Liver (tissue), 3 donors: ENCODE measurements around the gene LCE1E.

ENCODE experiments used
- ATF3 ChIP-seq: IDR thresholded peaks from 2 replicates; pipeline ENCODE4 v1.6.1; 2016; ENCODE audit warnings: antibody characterized with exemption
- CTCF ChIP-seq: fragments of 150-350 bp; IDR thresholded peaks from 2 replicates; pipeline ENCODE4 v1.5.1; 2017; ENCODE audit warnings: improper control_type of control experiment, low read depth, low read length; ENCODE audit not compliant: missing input control
- HNF4G ChIP-seq: IDR thresholded peaks from 2 replicates; pipeline ENCODE4 v1.6.1; 2016; ENCODE audit warnings: antibody characterized with exemption
- JUND ChIP-seq, 2 donors: IDR thresholded peaks; 2 replicates each; pipeline ENCODE4 v1.6.1; 2016; ENCODE audit warnings: antibody characterized with exemption in 2 of 2
- RAD21 ChIP-seq, 2 donors: IDR thresholded peaks; 2 replicates each; pipeline ENCODE4 v1.6.1; 2016; ENCODE audit warnings: antibody characterized with exemption in 2 of 2, mild to moderate bottlenecking in 2 of 2
- REST ChIP-seq: IDR thresholded peaks from 2 replicates; pipeline ENCODE4 v1.6.1; 2016; ENCODE audit warnings: antibody characterized with exemption, mild to moderate bottlenecking
- RXRA ChIP-seq, 2 donors: IDR thresholded peaks; 2 replicates each; pipeline ENCODE4 v1.6.1; 2017 to 2018; ENCODE audit warnings: antibody characterized with exemption in 2 of 2, mild to moderate bottlenecking in 1 of 2
- TAF1 ChIP-seq: conservative IDR thresholded peaks from 2 replicates; pipeline ENCODE4 v1.6.1; 2016; ENCODE audit warnings: antibody characterized with exemption, mild to moderate bottlenecking
- TF ChIP-seq, protein P1 (sequence below): IDR thresholded peaks from 2 replicates; pipeline ENCODE4 v1.6.1; 2016; ENCODE audit warnings: antibody characterized with exemption
- donor health status: healthy.
- donor health status: healthy.

DNA sequence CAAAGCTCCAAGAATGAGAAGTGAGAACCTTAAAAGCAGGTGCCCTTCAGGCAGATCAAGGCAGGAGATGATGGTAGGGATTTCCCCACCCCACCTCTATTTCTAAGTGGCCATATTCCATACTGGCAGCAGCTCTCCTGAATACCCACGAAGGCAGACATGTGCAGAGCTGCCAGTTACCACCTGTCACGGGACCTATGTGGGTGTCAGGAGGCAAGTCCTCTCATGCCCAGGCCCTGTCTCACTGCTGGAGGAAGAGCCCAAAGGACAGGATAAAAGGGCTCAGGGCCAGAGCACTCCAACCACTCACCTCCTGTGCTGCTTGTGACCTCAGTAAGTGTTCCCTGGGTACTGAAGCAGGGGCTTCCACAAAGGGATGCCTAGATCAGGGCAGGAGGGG is 25.0 kb downstream of the LCE1E start:
- TF ChIP-seq CTCF (no peak), ATF3 (no peak), TAF1 (no peak), RXRA (IDR thresholded peaks at IDR 0.05) (no peak), REST (no peak), RAD21 (IDR thresholded peaks at IDR 0.05) (no peak), HNF4G (no peak), JUND (IDR thresholded peaks at IDR 0.05) (no peak)
- TF ChIP-seq, protein P1, sequence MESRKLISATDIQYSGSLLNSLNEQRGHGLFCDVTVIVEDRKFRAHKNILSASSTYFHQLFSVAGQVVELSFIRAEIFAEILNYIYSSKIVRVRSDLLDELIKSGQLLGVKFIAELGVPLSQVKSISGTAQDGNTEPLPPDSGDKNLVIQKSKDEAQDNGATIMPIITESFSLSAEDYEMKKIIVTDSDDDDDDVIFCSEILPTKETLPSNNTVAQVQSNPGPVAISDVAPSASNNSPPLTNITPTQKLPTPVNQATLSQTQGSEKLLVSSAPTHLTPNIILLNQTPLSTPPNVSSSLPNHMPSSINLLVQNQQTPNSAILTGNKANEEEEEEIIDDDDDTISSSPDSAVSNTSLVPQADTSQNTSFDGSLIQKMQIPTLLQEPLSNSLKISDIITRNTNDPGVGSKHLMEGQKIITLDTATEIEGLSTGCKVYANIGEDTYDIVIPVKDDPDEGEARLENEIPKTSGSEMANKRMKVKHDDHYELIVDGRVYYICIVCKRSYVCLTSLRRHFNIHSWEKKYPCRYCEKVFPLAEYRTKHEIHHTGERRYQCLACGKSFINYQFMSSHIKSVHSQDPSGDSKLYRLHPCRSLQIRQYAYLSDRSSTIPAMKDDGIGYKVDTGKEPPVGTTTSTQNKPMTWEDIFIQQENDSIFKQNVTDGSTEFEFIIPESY = no peak
